Activated CD8-positive, alpha-beta memory T cell treated with anti-CD3 and anti-CD28 coated beads, Interleukin-2, amount 50 U/mL, for 24 hours (primary cell): ENCODE results near the gene RNF151.
"Not testable (repeated sequence)": the region's sequence is repeated elsewhere in the genome, so short reads cannot be mapped to it uniquely, and the experiment has no call there.

Source experiments
- DNase-seq: peaks from one replicate; pipeline ENCODE4 v3.0.0-alpha.2; 2020; ENCODE audit errors: extremely low read depth

Gene RNF151

GRCh38 chr16:2007081-2007836, 40.6 kb downstream of the RNF151 start:
- no peak for DNase-seq

GRCh38 chr16:2008009-2008526, 41.4 kb downstream of the RNF151 start:
- DNase-seq: no peak

GRCh38 chr16:2008631-2009163, 42.0 kb downstream of the RNF151 start:
- no peak for DNase-seq

GRCh38 chr16:2009164-2009711, 42.6 kb downstream of the RNF151 start:
- DNase-seq: no peak

GRCh38 chr16:2009791-2010510, 43.3 kb downstream of the RNF151 start, which contains the start of gene ZNF598:
ZNF598 (minus strand) TSS chr16:2009821.
- no peak for DNase-seq

GRCh38 chr16:2011726-2012125, 45.1 kb downstream of the RNF151 start:
- not testable (repeated sequence) for DNase-seq

- DNase-seq: no peak
These were observed 46.9 kb downstream of the RNF151 start for GRCh38 chr16:2013527-2013926.

- DNase-seq: no peak
These were observed 48.7 kb downstream of the RNF151 start for GRCh38 chr16:2015117-2015946.

- DNase-seq: no peak
These were observed 49.2 kb downstream of the RNF151 start for GRCh38 chr16:2015947-2016208.

GRCh38 chr16:2016407-2016922, 49.8 kb downstream of the RNF151 start:
- DNase-seq: no peak
